ENCODE measurements around the gene TRIM62.

The TRIM62 gene

GRCh38 chr1:33181921-33182341 lies at the start of gene TRIM62:
Gene TRIM62 (minus strand): TSS chr1:33182043. CDS start chr1:33181432, 611 bp downstream.
- DNase-seq, result no peak

GRCh38 chr1:33231166-33231565 lies 49.3 kb upstream of the TRIM62 start:
- no peak for DNase-seq

GRCh38 chr1:33228935-33229487 lies 47.2 kb upstream of the TRIM62 start:
- no peak for DNase-seq

- DNase-seq, result no peak
Measured at GRCh38 chr1:33225586-33225985, 43.7 kb upstream of the TRIM62 start.

- no peak for DNase-seq
Measured at GRCh38 chr1:33224166-33224707, 42.4 kb upstream of the TRIM62 start.

GRCh38 chr1:33222381-33222780 lies 40.5 kb upstream of the TRIM62 start:
- no peak for DNase-seq

GRCh38 chr1:33221385-33221758 lies 39.5 kb upstream of the TRIM62 start:
- DNase-seq, result no peak

- no peak for DNase-seq
Measured at GRCh38 chr1:33220676-33221384, 39.0 kb upstream of the TRIM62 start.

GRCh38 chr1:33219886-33220661 lies 38.2 kb upstream of the TRIM62 start:
- DNase-seq, result no peak

GRCh38 chr1:33211972-33212371 lies 30.1 kb upstream of the TRIM62 start:
- DNase-seq, result no peak

- DNase-seq, result no peak
Measured at GRCh38 chr1:33206340-33206739, 24.5 kb upstream of the TRIM62 start.

- DNase-seq, result no peak
Measured at GRCh38 chr1:33195556-33195955, 13.7 kb upstream of the TRIM62 start.

- DNase-seq, result no peak
Measured at GRCh38 chr1:33191731-33192275, 10.0 kb upstream of the TRIM62 start.

GRCh38 chr1:33190701-33191100 lies 8.9 kb upstream of the TRIM62 start:
- no peak for DNase-seq

- no peak for DNase-seq
Measured at GRCh38 chr1:33188572-33189275, 6.9 kb upstream of the TRIM62 start.

- DNase-seq, result no peak
Measured at GRCh38 chr1:33186936-33187335, 5.1 kb upstream of the TRIM62 start.

- no peak for DNase-seq
Measured at GRCh38 chr1:33185541-33185940, 3.7 kb upstream of the TRIM62 start.

GRCh38 chr1:33183306-33183705 lies 1.5 kb upstream of the TRIM62 start:
- DNase-seq, result no peak

GRCh38 chr1:33182896-33183295 lies 1.1 kb upstream of the TRIM62 start:
- DNase-seq, result no peak

- DNase-seq, result no peak
Measured at GRCh38 chr1:33182401-33182841, 578 bp upstream of the TRIM62 start.

- no peak for DNase-seq
Measured at GRCh38 chr1:33180911-33181890, 642 bp downstream of the TRIM62 start.
